Measurements from ENCODE around the gene DNM3. TPM values are rescaled to one million over a fixed set of nuclear protein-coding genes. Genes with fewer than 3 reads are reported as not detected.

DNM3 gene
- polyA plus RNA-seq, 1 of the 3 experiments (the other 2 are of a cell fraction): 0.43 TPM

DNA sequence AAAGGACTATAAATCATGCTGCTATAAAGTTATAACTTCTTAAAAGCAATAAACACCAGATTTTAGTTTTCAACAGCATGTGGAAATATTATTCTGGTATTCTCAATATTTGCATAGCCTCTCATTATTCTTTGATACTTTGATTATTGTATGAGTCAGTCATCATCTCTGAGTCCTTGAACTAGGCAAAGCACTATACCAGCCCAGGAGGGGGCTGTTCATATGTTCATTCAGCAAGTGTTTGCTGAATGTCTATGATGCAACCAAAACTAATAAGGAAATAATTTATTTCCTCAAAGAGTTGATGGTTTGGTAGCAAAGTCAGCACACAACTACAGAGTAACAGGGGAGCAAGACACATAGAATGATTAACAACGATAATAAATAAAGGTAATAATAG is 403.6 kb downstream of the DNM3 start:
- CTCF ChIA-PET: no interaction called here
- H2AFZ ChIP-seq (ENCODE audit: low read depth): no peak overlapping the region
- H3F3A ChIP-seq (replicated peaks; ENCODE audit: insufficient read depth): peaks cover 8% of the 10 kb centered on the region
- no peak for DNase-seq
- H4K20me1 ChIP-seq (ENCODE audit: insufficient read depth): no peaks in the 10 kb centered on the region
- POLR2A ChIA-PET: no interaction called here
- no peak for TF ChIP-seq RCOR1 (IDR thresholded peaks at IDR 0.05; ENCODE audit: low read length)
- TF ChIP-seq RAD21 (IDR thresholded peaks at IDR 0.05; ENCODE audit: low read length): no peak
- TF ChIP-seq, protein P1, sequence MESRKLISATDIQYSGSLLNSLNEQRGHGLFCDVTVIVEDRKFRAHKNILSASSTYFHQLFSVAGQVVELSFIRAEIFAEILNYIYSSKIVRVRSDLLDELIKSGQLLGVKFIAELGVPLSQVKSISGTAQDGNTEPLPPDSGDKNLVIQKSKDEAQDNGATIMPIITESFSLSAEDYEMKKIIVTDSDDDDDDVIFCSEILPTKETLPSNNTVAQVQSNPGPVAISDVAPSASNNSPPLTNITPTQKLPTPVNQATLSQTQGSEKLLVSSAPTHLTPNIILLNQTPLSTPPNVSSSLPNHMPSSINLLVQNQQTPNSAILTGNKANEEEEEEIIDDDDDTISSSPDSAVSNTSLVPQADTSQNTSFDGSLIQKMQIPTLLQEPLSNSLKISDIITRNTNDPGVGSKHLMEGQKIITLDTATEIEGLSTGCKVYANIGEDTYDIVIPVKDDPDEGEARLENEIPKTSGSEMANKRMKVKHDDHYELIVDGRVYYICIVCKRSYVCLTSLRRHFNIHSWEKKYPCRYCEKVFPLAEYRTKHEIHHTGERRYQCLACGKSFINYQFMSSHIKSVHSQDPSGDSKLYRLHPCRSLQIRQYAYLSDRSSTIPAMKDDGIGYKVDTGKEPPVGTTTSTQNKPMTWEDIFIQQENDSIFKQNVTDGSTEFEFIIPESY (IDR thresholded peaks at IDR 0.05; ENCODE audit: borderline replicate concordance, low read depth): no peak
- TF ChIP-seq RFX5 (IDR thresholded peaks at IDR 0.05; ENCODE audit: low read length): no peak
- TF ChIP-seq SIN3A (IDR thresholded peaks at IDR 0.05; ENCODE audit: borderline replicate concordance, low read depth, low read length): no peak
- TF ChIP-seq NRF1 (IDR thresholded peaks at IDR 0.05; ENCODE audit: low read depth, low read length): no peak
- TF ChIP-seq GATA2 (CRISPR knock-in tag; IDR thresholded peaks at IDR 0.05): no peak
- TF ChIP-seq JUND (IDR thresholded peaks at IDR 0.05): no peak
- TF ChIP-seq, protein P2, sequence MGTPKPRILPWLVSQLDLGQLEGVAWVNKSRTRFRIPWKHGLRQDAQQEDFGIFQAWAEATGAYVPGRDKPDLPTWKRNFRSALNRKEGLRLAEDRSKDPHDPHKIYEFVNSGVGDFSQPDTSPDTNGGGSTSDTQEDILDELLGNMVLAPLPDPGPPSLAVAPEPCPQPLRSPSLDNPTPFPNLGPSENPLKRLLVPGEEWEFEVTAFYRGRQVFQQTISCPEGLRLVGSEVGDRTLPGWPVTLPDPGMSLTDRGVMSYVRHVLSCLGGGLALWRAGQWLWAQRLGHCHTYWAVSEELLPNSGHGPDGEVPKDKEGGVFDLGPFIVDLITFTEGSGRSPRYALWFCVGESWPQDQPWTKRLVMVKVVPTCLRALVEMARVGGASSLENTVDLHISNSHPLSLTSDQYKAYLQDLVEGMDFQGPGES (IDR thresholded peaks at IDR 0.05; ENCODE audit: low read depth, low read length): no peak
- no peak for TF ChIP-seq ELF1 (IDR thresholded peaks at IDR 0.05)
- TF ChIP-seq FOXM1 (IDR thresholded peaks at IDR 0.05; ENCODE audit: low read depth): no peak
- TF ChIP-seq, protein P3, sequence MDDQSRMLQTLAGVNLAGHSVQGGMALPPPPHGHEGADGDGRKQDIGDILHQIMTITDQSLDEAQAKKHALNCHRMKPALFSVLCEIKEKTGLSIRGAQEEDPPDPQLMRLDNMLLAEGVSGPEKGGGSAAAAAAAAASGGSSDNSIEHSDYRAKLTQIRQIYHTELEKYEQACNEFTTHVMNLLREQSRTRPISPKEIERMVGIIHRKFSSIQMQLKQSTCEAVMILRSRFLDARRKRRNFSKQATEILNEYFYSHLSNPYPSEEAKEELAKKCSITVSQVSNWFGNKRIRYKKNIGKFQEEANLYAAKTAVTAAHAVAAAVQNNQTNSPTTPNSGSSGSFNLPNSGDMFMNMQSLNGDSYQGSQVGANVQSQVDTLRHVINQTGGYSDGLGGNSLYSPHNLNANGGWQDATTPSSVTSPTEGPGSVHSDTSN (IDR thresholded peaks at IDR 0.05): no peak
- no peak for TF ChIP-seq EP300 (IDR thresholded peaks at IDR 0.05; ENCODE audit: borderline replicate concordance in 1 of 2, low read depth in 1 of 2, low read length in 1 of 2)
- TF ChIP-seq, protein P4, sequence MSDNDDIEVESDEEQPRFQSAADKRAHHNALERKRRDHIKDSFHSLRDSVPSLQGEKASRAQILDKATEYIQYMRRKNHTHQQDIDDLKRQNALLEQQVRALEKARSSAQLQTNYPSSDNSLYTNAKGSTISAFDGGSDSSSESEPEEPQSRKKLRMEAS (IDR thresholded peaks at IDR 0.05; ENCODE audit: low read depth): no peak
- no peak for TF ChIP-seq MXI1 (IDR thresholded peaks at IDR 0.05; ENCODE audit: low read depth, low read length)
- no peak for TF ChIP-seq FOSL2 (IDR thresholded peaks at IDR 0.05; ENCODE audit: borderline replicate concordance, low read depth)
- TF ChIP-seq, protein P5, sequence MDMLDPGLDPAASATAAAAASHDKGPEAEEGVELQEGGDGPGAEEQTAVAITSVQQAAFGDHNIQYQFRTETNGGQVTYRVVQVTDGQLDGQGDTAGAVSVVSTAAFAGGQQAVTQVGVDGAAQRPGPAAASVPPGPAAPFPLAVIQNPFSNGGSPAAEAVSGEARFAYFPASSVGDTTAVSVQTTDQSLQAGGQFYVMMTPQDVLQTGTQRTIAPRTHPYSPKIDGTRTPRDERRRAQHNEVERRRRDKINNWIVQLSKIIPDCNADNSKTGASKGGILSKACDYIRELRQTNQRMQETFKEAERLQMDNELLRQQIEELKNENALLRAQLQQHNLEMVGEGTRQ (IDR thresholded peaks at IDR 0.05; ENCODE audit: borderline replicate concordance, low read depth, low read length): no peak
- TF ChIP-seq MEF2A (IDR thresholded peaks at IDR 0.05; ENCODE audit: borderline replicate concordance, low read depth): no peak
- no peak for TF ChIP-seq SMC3 (IDR thresholded peaks at IDR 0.05; ENCODE audit: low read depth, low read length)
- no peak for TF ChIP-seq TAF1 (IDR thresholded peaks at IDR 0.05; ENCODE audit: borderline replicate concordance, low read depth, low read length)
- H3K9me2 ChIP-seq: no peaks in the 10 kb centered on the region
- 89% methylated on average over 1 of the region's 1 CpG for WGBS (ENCODE audit: low lambda C conversion rate)
- no peak overlapping the region for H3K4me3 ChIP-seq (ENCODE audit: low read depth in 2 of 2, low read length in 1 of 2)
- H3K9me3 ChIP-seq: no peaks in the 10 kb centered on the region
- H3K9ac ChIP-seq: no peak overlapping the region
- no peaks in the 10 kb centered on the region for H3K79me2 ChIP-seq (ENCODE audit: insufficient read depth)
- no peak overlapping the region for H3K4me2 ChIP-seq
- H3K27me3 ChIP-seq (ENCODE audit: insufficient read depth): no peaks in the 10 kb centered on the region
- no peaks in the 10 kb centered on the region; a peak in 1 of 4 replicates for H3K4me1 ChIP-seq (ENCODE audit: control insufficient read depth in 1 of 2, insufficient read depth in 2 of 2, low read depth in 1 of 2, low read length in 1 of 2)
- H3K27ac ChIP-seq (ENCODE audit: low read depth in 2 of 2, low read length in 1 of 2): no peak overlapping the region
- no peaks in the 10 kb centered on the region for H3K36me3 ChIP-seq (replicated peaks in 1 of 2; ENCODE audit: control insufficient read depth in 1 of 2, insufficient read depth in 2 of 2, low read length in 1 of 2)
